ENCODE measurements around the gene LRRC3. TPM values are rescaled to one million over a fixed set of nuclear protein-coding genes. Genes with fewer than 3 reads are reported as not detected.
A peak's percentile ranks its signal among the peaks of the same experiment; 100 is the strongest.
"Not testable (repeated sequence)": the region's sequence is repeated elsewhere in the genome, so short reads cannot be mapped to it uniquely, and the experiment has no call there.

LRRC3 gene
- total RNA-seq, 2 experiments from 2014 or later, result not detected

DNA sequence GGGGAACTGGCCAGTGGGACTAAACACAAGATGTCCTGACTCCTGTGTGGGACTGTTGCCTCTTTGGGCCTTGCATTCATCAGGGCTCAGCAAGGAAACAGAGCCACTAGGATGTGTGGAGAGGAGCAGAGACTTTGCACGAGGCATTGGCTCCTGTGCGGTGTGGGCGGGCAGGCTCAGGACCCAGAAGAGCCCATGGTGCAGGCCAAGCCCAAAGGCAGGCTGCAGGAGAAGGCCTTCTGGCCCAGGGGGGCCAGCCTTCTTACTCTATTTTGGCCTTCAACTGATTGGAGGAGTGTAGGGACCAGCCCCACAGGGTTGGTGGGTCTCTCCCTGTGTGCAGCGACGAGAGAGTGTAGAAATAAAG, 23.5 kb downstream of the LRRC3 start:
- Histone ChIP-seq H4K20me1 (ENCODE audit: insufficient read depth, low read length) (no peaks in the 10 kb centered on the region), H3K9me3 (ENCODE audit: low read length) (no peaks in the 10 kb centered on the region), H2AFZ (ENCODE audit: low read length) (no peak overlapping the region), H3K4me1 (ENCODE audit: insufficient read depth, low read length, poor library complexity, severe bottlenecking) (no peaks in the 10 kb centered on the region), H3K27ac (ENCODE audit: low read depth, low read length, poor library complexity, severe bottlenecking) (no peak overlapping the region), H3K36me3 (ENCODE audit: insufficient read depth, low read length) (no peaks in the 10 kb centered on the region), H3K4me2 (ENCODE audit: low read length) (no peak overlapping the region), H3K4me3 (ENCODE audit: low read depth, low read length, poor library complexity, severe bottlenecking) (no peak overlapping the region), H3K79me2 (ENCODE audit: insufficient read depth, low read depth, low read length) (no peaks in the 10 kb centered on the region), H3K9me2 (ENCODE audit: insufficient read depth, low read length) (no peaks in the 10 kb centered on the region)
- BruUV-seq (replicated peaks), result no TSS peak
- POLR2A ChIA-PET, result no interaction called here
- CTCF ChIA-PET (ENCODE audit: unreplicated experiment), result no interaction called here
- DNase-seq (ENCODE audit: low spot score), result no peak
- intact Hi-C loops (cut with micrococcal nuclease; ENCODE audit: unreplicated experiment), result no loop called here
- TF ChIP-seq CTCF (conservative IDR thresholded peaks at IDR 0.05; ENCODE audit: low read length) (no peak), EZH2phosphoT487 (IDR thresholded peaks at IDR 0.05; ENCODE audit: borderline replicate concordance, low read depth, low read length) (no peak)

- H3K36me3 ChIP-seq (ENCODE audit: insufficient read depth, low read length); H3K4me1 ChIP-seq (ENCODE audit: insufficient read depth, low read length, poor library complexity, severe bottlenecking); intact Hi-C loops (cut with micrococcal nuclease; ENCODE audit: unreplicated experiment); H3K79me2 ChIP-seq (ENCODE audit: insufficient read depth, low read depth, low read length); H3K4me2 ChIP-seq (ENCODE audit: low read length); H3K4me3 ChIP-seq (ENCODE audit: low read depth, low read length, poor library complexity, severe bottlenecking); POLR2A ChIA-PET; BruUV-seq (replicated peaks); H4K20me1 ChIP-seq (ENCODE audit: insufficient read depth, low read length); H2AFZ ChIP-seq (ENCODE audit: low read length); H3K27ac ChIP-seq (ENCODE audit: low read depth, low read length, poor library complexity, severe bottlenecking); CTCF ChIA-PET (ENCODE audit: unreplicated experiment); H3K9me2 ChIP-seq (ENCODE audit: insufficient read depth, low read length); H3K9me3 ChIP-seq (ENCODE audit: low read length): not testable (repeated sequence)
- peak; percentile 18 for DNase-seq (ENCODE audit: low spot score)
- peak; percentile 62 for TF ChIP-seq CTCF (conservative IDR thresholded peaks at IDR 0.05; ENCODE audit: low read length)
These were observed 24.4 kb downstream of the LRRC3 start for GRCh38 chr21:44479556-44480199.

- intact Hi-C loops (cut with micrococcal nuclease; ENCODE audit: unreplicated experiment), result no loop called here
- Histone ChIP-seq H4K20me1 (ENCODE audit: insufficient read depth, low read length) (no peaks in the 10 kb centered on the region), H3K36me3 (ENCODE audit: insufficient read depth, low read length) (no peaks in the 10 kb centered on the region), H3K4me2 (ENCODE audit: low read length) (no peak overlapping the region), H3K9me2 (ENCODE audit: insufficient read depth, low read length) (no peaks in the 10 kb centered on the region), H3K79me2 (ENCODE audit: insufficient read depth, low read depth, low read length) (no peaks in the 10 kb centered on the region), H3K27ac (ENCODE audit: low read depth, low read length, poor library complexity, severe bottlenecking) (no peak overlapping the region), H3K4me3 (ENCODE audit: low read depth, low read length, poor library complexity, severe bottlenecking) (no peak overlapping the region), H3K4me1 (ENCODE audit: insufficient read depth, low read length, poor library complexity, severe bottlenecking) (no peaks in the 10 kb centered on the region), H3K9me3 (ENCODE audit: low read length) (no peaks in the 10 kb centered on the region), H2AFZ (ENCODE audit: low read length) (no peak overlapping the region)
- no peak for DNase-seq (ENCODE audit: low spot score)
- TF ChIP-seq CTCF (conservative IDR thresholded peaks at IDR 0.05; ENCODE audit: low read length), result no peak
- ChIA-PET POLR2A (no interaction called here), CTCF (ENCODE audit: unreplicated experiment) (no interaction called here)
- no TSS peak for BruUV-seq (replicated peaks)
These were observed 25.1 kb downstream of the LRRC3 start for GRCh38 chr21:44480200-44481053.
